K562 (cell line): Measurements from ENCODE around the gene MICAL2. TPM values are rescaled to one million over a fixed set of nuclear protein-coding genes. Genes with fewer than 3 reads are reported as not detected.

Experiments
- ATAC-seq: fragments of 200-7000 bp; cut with Tn5 transposase; 3 replicates; pipeline ENCODE4 v1.9.1; 2020; ENCODE audit warnings: moderate library complexity
- BruUV-seq: library from RNA; stranded (reverse); fragments of 400-500 nt; replicated peaks from 2 replicates; lab custom pipeline; 2021; lab: Mats Ljungman, UMichigan
- CTCF ChIA-PET: fragments of 300-600 bp; formaldehyde crosslinking; extraction: SDS; loops from one replicate; lab custom pipeline; 2021; ENCODE audit warnings: low intra/inter-chr PET ratio; lab: Yijun Ruan, JAX
- POLR2A ChIA-PET: fragments of 300-600, 350-650 bp; sonication (Branson Sonifier 250); formaldehyde crosslinking; extraction: SDS; loops from one replicate; lab custom pipeline; 2021; ENCODE audit warnings: antibody characterized with exemption, inconsistent platforms; lab: Yijun Ruan, JAX
- DNase-seq, 4 experiments: peaks; one replicate each; pipeline versions ENCODE4 v3.0.0 to v3.0.0-alpha.2; 2011 to 2018; ENCODE audit warnings: low spot score in 3 of 4, mixed read lengths in 3 of 4; ENCODE audit errors: extremely low read depth in 1 of 4
- FAIRE-seq: peaks from 2 replicates; lab custom pipeline; 2011; peaks lifted over from hg19 to GRCh38; lab: Jason Lieb, UNC
- H2AFZ ChIP-seq: 2 replicates; pipeline ENCODE4 v1.6.0; 2011; ENCODE audit warnings: low read depth, low read length, control low read depth, inconsistent platforms
- H3K27ac ChIP-seq: fragments of 200-600 bp; 3 replicates; pipeline ENCODE4 v1.8.0; 2011; ENCODE audit warnings: low read depth, mild to moderate bottlenecking, control low read depth, inconsistent platforms, low read length, moderate library complexity, mixed read lengths; ENCODE audit errors: extremely low read depth
- H3K27me3 ChIP-seq, 2 experiments: fragments of 300-600 bp in 1 of 2; 2 replicates in 1 of 2; 3 replicates in 1 of 2; pipeline versions ENCODE4 v1.6.0 to v1.8.0; 2011; ENCODE audit warnings: inconsistent platforms in 2 of 2, low read length in 2 of 2, mild to moderate bottlenecking in 1 of 2, mixed read lengths in 1 of 2, moderate library complexity in 1 of 2; ENCODE audit not compliant: control insufficient read depth in 2 of 2, insufficient read depth in 2 of 2
- H3K36me3 ChIP-seq: fragments of 300-600 bp; 3 replicates; pipeline ENCODE4 v1.8.0; 2011; ENCODE audit warnings: mild to moderate bottlenecking, low read length, inconsistent platforms; ENCODE audit not compliant: control insufficient read depth, insufficient read depth
- H3K4me1 ChIP-seq, 2 experiments: fragments of 200-600 bp in 1 of 2; replicated peaks in 1 of 2; 2 replicates in 1 of 2; 3 replicates in 1 of 2; pipeline versions ENCODE4 v1.5.1 to v1.8.0; 2011; ENCODE audit warnings: inconsistent platforms in 2 of 2, low read length in 2 of 2, mild to moderate bottlenecking in 1 of 2, mixed read lengths in 1 of 2, moderate library complexity in 1 of 2; ENCODE audit not compliant: control insufficient read depth in 2 of 2, insufficient read depth in 2 of 2
- H3K4me2 ChIP-seq: 2 replicates; pipeline ENCODE4 v1.6.1; 2011; ENCODE audit warnings: low read length, control low read depth, inconsistent platforms, mixed read lengths; ENCODE audit not compliant: insufficient read depth
- H3K4me3 ChIP-seq: fragments of 200-600 bp; sonication (generic), shearing (Covaris generic); 2 replicates; pipeline ENCODE4 v1.5.1; 2016; ENCODE audit warnings: control low read depth, inconsistent platforms
- H3K79me2 ChIP-seq: fragments of 200-600 bp; 3 replicates; pipeline ENCODE4 v1.8.0; 2011; ENCODE audit warnings: low read length, inconsistent platforms; ENCODE audit not compliant: control insufficient read depth, insufficient read depth
- H3K9ac ChIP-seq, 2 experiments: 2 replicates each; pipeline versions ENCODE4 v1.6.0 to v1.6.1; 2011; ENCODE audit warnings: low read depth in 2 of 2, low read length in 2 of 2, control low read depth in 1 of 2, inconsistent platforms in 1 of 2, mild to moderate bottlenecking in 1 of 2, mixed read lengths in 1 of 2; ENCODE audit not compliant: insufficient read depth in 1 of 2
- H3K9me1 ChIP-seq: one replicate; pipeline ENCODE4 v1.6.0; 2011; ENCODE audit warnings: inconsistent platforms, mild to moderate bottlenecking, low read length, moderate library complexity; ENCODE audit not compliant: control insufficient read depth, insufficient read depth
- H3K9me3 ChIP-seq: replicated peaks from 2 replicates; pipeline ENCODE4 v1.5.1; 2011; ENCODE audit warnings: low read depth, low read length, inconsistent platforms; ENCODE audit not compliant: control insufficient read depth, insufficient read depth
- H4K20me1 ChIP-seq: replicated peaks from 2 replicates; pipeline ENCODE4 v1.6.1; 2011; ENCODE audit warnings: low read length, inconsistent platforms, mixed read lengths; ENCODE audit not compliant: control insufficient read depth, insufficient read depth
- CEBPB ChIP-seq: fragments of 450-650 bp; IDR thresholded peaks from 2 replicates; pipeline ENCODE4 v1.6.1; 2016; ENCODE audit warnings: missing genetic modification characterization, missing compliant biosample characterization
- ESRRB ChIP-seq: fragments of 250-450 bp; sonication (Bioruptor Pico); IDR thresholded peaks from 2 replicates; pipeline ENCODE4 v1.5.0; 2020; ENCODE audit warnings: mild to moderate bottlenecking, moderate library complexity, borderline replicate concordance
- GABPA ChIP-seq: fragments of 200-800 bp; sonication (Bioruptor generic); conservative IDR thresholded peaks from 2 replicates; pipeline ENCODE4 v1.6.1; 2016; ENCODE audit warnings: low read depth, missing genetic modification characterization, missing compliant biosample characterization
- GATAD2A ChIP-seq: fragments of 450-650 bp; IDR thresholded peaks from 2 replicates; pipeline ENCODE4 v1.6.1; 2017
- HDAC1 ChIP-seq, 2 experiments: fragments of 450-650 bp; IDR thresholded peaks; 2 replicates each; pipeline ENCODE4 v1.6.1; 2016 to 2017; ENCODE audit warnings: inconsistent platforms in 1 of 2, mild to moderate bottlenecking in 1 of 2, moderate library complexity in 1 of 2
- PHTF2 ChIP-seq: fragments of 250-450 bp; sonication (Bioruptor Pico); IDR thresholded peaks from 2 replicates; pipeline ENCODE4 v1.5.0; 2021; ENCODE audit warnings: mild to moderate bottlenecking
- PRPF4 ChIP-seq: fragments of 200-400 bp; formaldehyde crosslinking; IDR thresholded peaks from one replicate; pipeline ENCODE4 v1.6.1; 2017; ENCODE audit warnings: low read length, low read depth, mild to moderate bottlenecking; ENCODE audit not compliant: insufficient read depth, poor library complexity, severe bottlenecking
- SREBF1 ChIP-seq: fragments of 150-350 bp; IDR thresholded peaks from 2 replicates; pipeline ENCODE4 v1.6.1; 2014; ENCODE audit warnings: antibody characterized with exemption, low read depth, low read length, borderline replicate concordance
- WGBS: fragments of 100-300 bp; shearing (Covaris generic); methylation state at CpG from one replicate; pipeline ENCODE4 v1.1.6; 2016; ENCODE audit warnings: low coverage, mixed read lengths; ENCODE audit not compliant: insufficient coverage; ENCODE audit errors: missing lambda C conversion rate; 5-methylcytosine and 5-hydroxymethylcytosine counted together
- in situ Hi-C: fragments of 300-500 bp; cut with MboI; formaldehyde crosslinking; loops from 4 replicates; pipeline ENCODE4 v1.15.0; 2018; ENCODE audit warnings: inconsistent platforms, mixed read lengths
- intact Hi-C: fragments of 100-400 bp; cut with micrococcal nuclease; formaldehyde crosslinking; loops from 2 replicates; pipeline ENCODE4 v1.14.2; 2022
- polyA plus RNA-seq, 8 experiments: library from polyadenylated mRNA; depleted of rRNA in 4 of 8; stranded (reverse) in 5 of 8; unstranded in 3 of 8; fragments of >200 nt; fragmentation: Nextera tagmentation in 2 of 8; fragmentation: Illumina TruSeq in 1 of 8; extraction: Ambion mirVana in 2 of 8; extraction: Trizol in 1 of 8; gene quantifications; 2 replicates each; pipeline versions ENCODE4 v1.2.1 to v1.2.3, GENCODE V29; 2011 to 2014; ENCODE audit warnings: inconsistent platforms in 1 of 8, missing spikeins in 1 of 8
- total RNA-seq, 7 experiments: library from RNA; depleted of rRNA in 6 of 7; stranded (reverse); fragments of >200 nt in 6 of 7; fragmentation: Illumina TruSeq in 2 of 7; extraction: Trizol in 2 of 7; gene quantifications; 2 replicates each; pipeline versions ENCODE4 v1.2.1 to v1.2.3, GENCODE V29; 2011 to 2021; ENCODE audit warnings: low replicate concordance in 1 of 7
- TF ChIP-seq, protein P1 (sequence below): fragments of 450-650 bp; IDR thresholded peaks from 2 replicates; pipeline ENCODE4 v1.7.0; 2016; ENCODE audit warnings: borderline replicate concordance
- TF ChIP-seq, protein P2 (sequence below): fragments of 250-450 bp; sonication (Bioruptor Pico); IDR thresholded peaks from 2 replicates; pipeline ENCODE4 v1.4.0; 2020; ENCODE audit warnings: mild to moderate bottlenecking

The MICAL2 gene
- total and polyA plus RNA-seq, 9 of the 15 experiments (the other 6 are each of a cell fraction or from before 2014, with no cell fraction given), result 4.7 to 64.2 (median 33.6) TPM

DNA sequence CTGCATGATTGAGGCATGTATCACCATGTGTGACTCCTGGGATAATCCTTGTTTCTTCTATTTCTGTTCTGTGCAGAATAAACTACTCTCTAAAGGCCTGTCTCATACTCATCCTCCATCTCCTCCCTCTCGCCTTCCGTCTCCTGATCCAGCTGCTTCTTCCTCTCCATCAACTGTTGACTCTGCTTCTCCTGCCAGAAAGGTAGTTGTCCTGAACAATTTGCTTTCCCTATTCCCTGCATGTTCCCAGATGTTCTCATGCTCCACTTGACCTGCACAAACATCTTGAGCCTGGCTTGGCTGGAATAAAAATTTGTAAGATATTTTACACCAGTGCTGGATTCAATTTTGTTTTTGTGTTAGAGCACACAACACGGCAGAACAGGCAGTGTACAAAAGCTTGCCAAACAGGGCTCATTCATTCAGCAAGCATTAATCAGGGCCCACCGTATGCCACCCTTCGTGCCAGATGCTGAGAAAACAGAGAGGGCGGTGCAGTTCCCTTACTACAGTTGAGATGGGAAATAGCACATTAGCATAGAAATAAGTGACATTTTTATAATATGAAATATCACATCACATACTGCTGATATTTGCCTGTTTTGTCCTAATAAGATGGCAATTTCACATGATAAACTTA, 133.6 kb downstream of the MICAL2 start:
- H3K9me1 ChIP-seq, result no peaks in the 10 kb centered on the region
- peaks cover 23% of the 10 kb centered on the region for H3K36me3 ChIP-seq
- H3K4me1 ChIP-seq, result peaks cover 12 to 17% of the 10 kb centered on the region in 2 experiments; a peak in 4 of 5 replicates
- intact Hi-C loops, result no loop called here
- no peaks in the 10 kb centered on the region for H4K20me1 ChIP-seq
- no peak overlapping the region for H3K4me3 ChIP-seq
- FAIRE-seq, result no peak
- no peak overlapping the region for H3K4me2 ChIP-seq
- CTCF ChIA-PET, result no interaction called here
- H3K27me3 ChIP-seq, result no peaks in the 10 kb centered on the region
- no peak overlapping the region for H3K9ac ChIP-seq
- no peaks in the 10 kb centered on the region for H3K9me3 ChIP-seq
- WGBS, result 65% methylated on average over 6 of the region's 6 CpGs
- POLR2A ChIA-PET, result no interaction called here
- no peak for TF ChIP-seq ESRRB (CRISPR knock-in tag)
- TF ChIP-seq GABPA (tag), result no peak
- TF ChIP-seq CEBPB, result no peak
- no peak for TF ChIP-seq HDAC1 (IDR thresholded peaks at IDR 0.05)
- no peak for TF ChIP-seq PRPF4
- no peak for TF ChIP-seq PHTF2 (CRISPR knock-in tag)
- no peak for TF ChIP-seq GATAD2A
- TF ChIP-seq, protein P1, sequence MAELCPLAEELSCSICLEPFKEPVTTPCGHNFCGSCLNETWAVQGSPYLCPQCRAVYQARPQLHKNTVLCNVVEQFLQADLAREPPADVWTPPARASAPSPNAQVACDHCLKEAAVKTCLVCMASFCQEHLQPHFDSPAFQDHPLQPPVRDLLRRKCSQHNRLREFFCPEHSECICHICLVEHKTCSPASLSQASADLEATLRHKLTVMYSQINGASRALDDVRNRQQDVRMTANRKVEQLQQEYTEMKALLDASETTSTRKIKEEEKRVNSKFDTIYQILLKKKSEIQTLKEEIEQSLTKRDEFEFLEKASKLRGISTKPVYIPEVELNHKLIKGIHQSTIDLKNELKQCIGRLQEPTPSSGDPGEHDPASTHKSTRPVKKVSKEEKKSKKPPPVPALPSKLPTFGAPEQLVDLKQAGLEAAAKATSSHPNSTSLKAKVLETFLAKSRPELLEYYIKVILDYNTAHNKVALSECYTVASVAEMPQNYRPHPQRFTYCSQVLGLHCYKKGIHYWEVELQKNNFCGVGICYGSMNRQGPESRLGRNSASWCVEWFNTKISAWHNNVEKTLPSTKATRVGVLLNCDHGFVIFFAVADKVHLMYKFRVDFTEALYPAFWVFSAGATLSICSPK, result no peak
- TF ChIP-seq, protein P2, sequence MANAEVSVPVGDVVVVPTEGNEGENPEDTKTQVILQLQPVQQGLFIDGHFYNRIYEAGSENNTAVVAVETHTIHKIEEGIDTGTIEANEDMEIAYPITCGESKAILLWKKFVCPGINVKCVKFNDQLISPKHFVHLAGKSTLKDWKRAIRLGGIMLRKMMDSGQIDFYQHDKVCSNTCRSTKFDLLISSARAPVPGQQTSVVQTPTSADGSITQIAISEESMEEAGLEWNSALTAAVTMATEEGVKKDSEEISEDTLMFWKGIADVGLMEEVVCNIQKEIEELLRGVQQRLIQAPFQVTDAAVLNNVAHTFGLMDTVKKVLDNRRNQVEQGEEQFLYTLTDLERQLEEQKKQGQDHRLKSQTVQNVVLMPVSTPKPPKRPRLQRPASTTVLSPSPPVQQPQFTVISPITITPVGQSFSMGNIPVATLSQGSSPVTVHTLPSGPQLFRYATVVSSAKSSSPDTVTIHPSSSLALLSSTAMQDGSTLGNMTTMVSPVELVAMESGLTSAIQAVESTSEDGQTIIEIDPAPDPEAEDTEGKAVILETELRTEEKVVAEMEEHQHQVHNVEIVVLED (CRISPR knock-in tag), result no peak
- no peak for TF ChIP-seq SREBF1
- TF ChIP-seq, all 486 proteins: peak for 0
- no TSS peak for BruUV-seq
- ATAC-seq, result no peak
- Histone ChIP-seq H3K79me2 (no peaks in the 10 kb centered on the region), H3K27ac (no peak overlapping the region), H2AFZ (no peak overlapping the region)
- in situ Hi-C loops, result no loop called here
- no peak for DNase-seq
